Astrocyte (in vitro differentiated cells and primary cell): ENCODE results near the gene ZDHHC16. TPM values are rescaled to one million over a fixed set of nuclear protein-coding genes. Genes with fewer than 3 reads are reported as not detected.

ENCODE experiments used
- DNase-seq: peaks from one replicate; pipeline ENCODE4 v3.0.0-alpha.2; 2010; ENCODE audit warnings: low read depth
- FAIRE-seq: peaks from 2 replicates; lab custom pipeline; 2011; peaks lifted over from hg19 to GRCh38; lab: Jason Lieb, UNC
- H2AFZ ChIP-seq: 2 replicates; pipeline ENCODE4 v1.6.0; 2012; ENCODE audit warnings: low read depth, low read length, inconsistent platforms
- H3K27ac ChIP-seq: 2 replicates; pipeline ENCODE4 v1.5.1; 2011; ENCODE audit warnings: low read depth, low read length, inconsistent platforms
- H3K27me3 ChIP-seq: 2 replicates; pipeline ENCODE4 v1.6.0; 2011; ENCODE audit warnings: low read length, inconsistent platforms; ENCODE audit not compliant: insufficient read depth
- H3K36me3 ChIP-seq: 2 replicates; pipeline ENCODE4 v1.5.1; 2011; ENCODE audit warnings: low read length, inconsistent platforms; ENCODE audit not compliant: insufficient read depth
- H3K4me1 ChIP-seq: 2 replicates; pipeline ENCODE4 v1.5.1; 2011; ENCODE audit warnings: low read length, inconsistent platforms; ENCODE audit not compliant: insufficient read depth
- H3K4me2 ChIP-seq: 2 replicates; pipeline ENCODE4 v1.6.0; 2012; ENCODE audit warnings: low read length, inconsistent platforms
- H3K4me3 ChIP-seq: 2 replicates; pipeline ENCODE4 v1.5.1; 2011; ENCODE audit warnings: low read depth, mild to moderate bottlenecking, low read length, inconsistent platforms; ENCODE audit not compliant: insufficient read depth
- H3K79me2 ChIP-seq: 2 replicates; pipeline ENCODE4 v1.6.0; 2012; ENCODE audit warnings: mild to moderate bottlenecking, low read length, inconsistent platforms; ENCODE audit not compliant: insufficient read depth
- H3K9ac ChIP-seq: 2 replicates; pipeline ENCODE4 v1.6.0; 2012; ENCODE audit warnings: mild to moderate bottlenecking, low read length, inconsistent platforms
- H3K9me3 ChIP-seq: 2 replicates; pipeline ENCODE4 v1.5.1; 2012; ENCODE audit warnings: low read depth, mild to moderate bottlenecking, low read length, inconsistent platforms; ENCODE audit not compliant: insufficient read depth
- H4K20me1 ChIP-seq: 2 replicates; pipeline ENCODE4 v1.6.0; 2012; ENCODE audit warnings: low read length, inconsistent platforms; ENCODE audit not compliant: insufficient read depth
- H3K27ac Mint-ChIP-seq: one replicate; pipeline ENCODE4 v1.8.0; 2021; ENCODE audit warnings: mild to moderate bottlenecking, mixed read lengths; ENCODE audit not compliant: unreplicated experiment
- H3K27me3 Mint-ChIP-seq: one replicate; pipeline ENCODE4 v1.8.0; 2021; ENCODE audit warnings: low read depth, mixed read lengths; ENCODE audit not compliant: unreplicated experiment
- H3K36me3 Mint-ChIP-seq: one replicate; pipeline ENCODE4 v1.8.0; 2021; ENCODE audit warnings: low read depth, mixed read lengths; ENCODE audit not compliant: unreplicated experiment
- H3K4me1 Mint-ChIP-seq: one replicate; pipeline ENCODE4 v1.8.0; 2021; ENCODE audit warnings: low read depth, mixed read lengths; ENCODE audit not compliant: unreplicated experiment
- H3K4me3 Mint-ChIP-seq: one replicate; pipeline ENCODE4 v1.8.0; 2021; ENCODE audit warnings: mild to moderate bottlenecking, moderate library complexity, mixed read lengths; ENCODE audit not compliant: unreplicated experiment
- H3K9me3 Mint-ChIP-seq: one replicate; pipeline ENCODE4 v1.8.0; 2021; ENCODE audit warnings: mild to moderate bottlenecking, mixed read lengths; ENCODE audit not compliant: unreplicated experiment
- CTCF ChIP-seq: IDR thresholded peaks from 2 replicates; pipeline ENCODE4 v1.5.1; 2011; ENCODE audit warnings: low read depth, mild to moderate bottlenecking, inconsistent platforms, low read length, moderate library complexity; ENCODE audit not compliant: insufficient read depth
- EZH2 ChIP-seq: IDR thresholded peaks from 2 replicates; pipeline ENCODE4 v1.6.1; 2012; ENCODE audit warnings: mild to moderate bottlenecking, low read length, inconsistent platforms; ENCODE audit not compliant: insufficient read depth
- total RNA-seq: library from RNA; stranded (reverse); gene quantifications from 2 replicates; pipeline ENCODE4 v1.2.1, GENCODE V29; 2021

The ZDHHC16 gene
- total RNA-seq, 1 donor from 2014 or later = 53.5 TPM

- no peaks in the 10 kb centered on the region for H3K36me3 Mint-ChIP-seq
- Histone ChIP-seq H2AFZ (no peak overlapping the region), H3K27ac (no peak overlapping the region), H3K4me1 (peaks cover 11% of the 10 kb centered on the region), H3K27me3 (no peaks in the 10 kb centered on the region), H3K9me3 (no peaks in the 10 kb centered on the region), H3K4me2 (no peak overlapping the region), H3K36me3 (no peaks in the 10 kb centered on the region), H3K79me2 (no peaks in the 10 kb centered on the region), H3K4me3 (no peak overlapping the region), H4K20me1 (no peaks in the 10 kb centered on the region), H3K9ac (no peak overlapping the region)
- H3K27ac Mint-ChIP-seq = no peak overlapping the region
- no peaks in the 10 kb centered on the region for H3K9me3 Mint-ChIP-seq
- no peak for DNase-seq
- no peak for FAIRE-seq
- H3K4me1 Mint-ChIP-seq = peaks cover 9% of the 10 kb centered on the region
- H3K4me3 Mint-ChIP-seq = no peak overlapping the region
- TF ChIP-seq EZH2 = no peak
- no peak for TF ChIP-seq CTCF
- no peaks in the 10 kb centered on the region for H3K27me3 Mint-ChIP-seq
These were observed 38.1 kb upstream of the ZDHHC16 start for GRCh38 chr10:97407952-97408248.

- H3K27ac Mint-ChIP-seq = no peak overlapping the region
- Histone ChIP-seq H4K20me1 (no peaks in the 10 kb centered on the region), H2AFZ (no peak overlapping the region)
These were observed 37.4 kb upstream of the ZDHHC16 start for GRCh38 chr10:97408496-97408992.

More at GRCh38 chr10:97408496-97408992, 37.4 kb upstream of the ZDHHC16 start:
- Histone ChIP-seq H3K4me2 (no peak overlapping the region), H3K79me2 (no peaks in the 10 kb centered on the region), H3K4me1 (peaks cover 13% of the 10 kb centered on the region), H3K9ac (no peak overlapping the region), H3K27me3 (no peaks in the 10 kb centered on the region), H3K4me3 (no peak overlapping the region), H3K9me3 (no peaks in the 10 kb centered on the region), H3K27ac (no peak overlapping the region), H3K36me3 (no peaks in the 10 kb centered on the region)
- H3K27me3 Mint-ChIP-seq = no peaks in the 10 kb centered on the region
- H3K9me3 Mint-ChIP-seq = no peaks in the 10 kb centered on the region
- H3K36me3 Mint-ChIP-seq = no peaks in the 10 kb centered on the region
- no peak for DNase-seq
- TF ChIP-seq EZH2 (no peak), CTCF (no peak)
- FAIRE-seq = no peak
- no peak overlapping the region for H3K4me3 Mint-ChIP-seq
- H3K4me1 Mint-ChIP-seq = peaks cover 13% of the 10 kb centered on the region
